ENCODE results near the gene ADGRA1. TPM values are rescaled to one million over a fixed set of nuclear protein-coding genes. Genes with fewer than 3 reads are reported as not detected.

ADGRA1 gene
- total RNA-seq, 5 donors from 2014 or later (not counting 1 experiment from before 2014, with no cell fraction given), result not detected

GRCh38 chr10:133158756-133159610 lies 71.3 kb downstream of the ADGRA1 start:
- ChIA-PET CTCF (interaction anchor here in 1 of 2 donors (0.6 kb wide), 1 partner anchor 698 kb away, joined by 5 read pairs; no protein-coding TSS in a partner anchor), POLR2A (no interaction called here)
- no peak for ATAC-seq (replicated peaks in 1 of 4)
- H3K27ac Mint-ChIP-seq, result no peak overlapping the region
- peaks cover 0 to 4% (median 0%) of the 10 kb centered on the region in 3 donors for H3K4me1 Mint-ChIP-seq
- Histone ChIP-seq H3K27ac (ENCODE audit: low read length) (no peak overlapping the region), H3K27me3 (replicated peaks in 1 of 2; ENCODE audit: control insufficient read depth in 2 of 2, extremely low read depth in 1 of 2, insufficient read depth in 2 of 2, low read length in 1 of 2) (peaks cover 5 to 57% of the 10 kb centered on the region in 2 experiments), H3K36me3 (ENCODE audit: control insufficient read depth in 2 of 2, extremely low read depth in 1 of 2, insufficient read depth in 1 of 2, low read length in 1 of 2) (no peaks in the 10 kb centered on the region), H3K4me1 (ENCODE audit: control insufficient read depth in 1 of 2, extremely low read depth in 1 of 2, insufficient read depth in 2 of 2, low read length in 2 of 2) (peaks cover 0 to 12% of the 10 kb centered on the region in 2 experiments), H3K4me3 (ENCODE audit: control insufficient read depth in 1 of 2, extremely low read depth in 1 of 2, low read length in 1 of 2) (no peak overlapping the region), H3K9me3 (no peaks in the 10 kb centered on the region)
- peak overlapping the region in 2 of 3 donors; percentile 41 to 47 for H3K4me3 Mint-ChIP-seq
- 75% methylated on average over 17 of the region's 23 CpGs for WGBS (ENCODE audit: insufficient coverage)
- H3K27me3 Mint-ChIP-seq, result peaks cover 9 to 33% of the 10 kb centered on the region in 2 donors
- no peaks in the 10 kb centered on the region for H3K9me3 Mint-ChIP-seq
- H3K36me3 Mint-ChIP-seq, result no peaks in the 10 kb centered on the region
- DNase-seq, result no peak

- POLR2A ChIA-PET, result no interaction called here
- Histone ChIP-seq H3K4me1 (ENCODE audit: control insufficient read depth in 1 of 2, extremely low read depth in 1 of 2, insufficient read depth in 2 of 2, low read length in 2 of 2) (peaks cover 0 to 12% of the 10 kb centered on the region in 2 experiments), H3K4me3 (ENCODE audit: control insufficient read depth in 1 of 2, extremely low read depth in 1 of 2, low read length in 1 of 2) (no peak overlapping the region), H3K9me3 (no peaks in the 10 kb centered on the region), H3K27ac (ENCODE audit: low read length) (no peak overlapping the region), H3K27me3 (replicated peaks in 1 of 2; ENCODE audit: control insufficient read depth in 2 of 2, extremely low read depth in 1 of 2, insufficient read depth in 2 of 2, low read length in 1 of 2) (peaks cover 5 to 63% of the 10 kb centered on the region in 2 experiments), H3K36me3 (ENCODE audit: control insufficient read depth in 2 of 2, extremely low read depth in 1 of 2, insufficient read depth in 1 of 2, low read length in 1 of 2) (no peaks in the 10 kb centered on the region)
- H3K9me3 Mint-ChIP-seq, result no peaks in the 10 kb centered on the region
- ATAC-seq (replicated peaks in 1 of 4) (no peak), DNase-seq (no peak)
- H3K36me3 Mint-ChIP-seq, result no peaks in the 10 kb centered on the region
- H3K4me3 Mint-ChIP-seq, result peak overlapping the region in 2 of 3 donors; percentile 41 to 47
- H3K27me3 Mint-ChIP-seq, result peaks cover 9 to 35% of the 10 kb centered on the region in 2 donors
- peaks cover 0 to 4% (median 0%) of the 10 kb centered on the region in 3 donors for H3K4me1 Mint-ChIP-seq
- no peak overlapping the region for H3K27ac Mint-ChIP-seq
- CTCF ChIA-PET, result interaction anchor here in 1 of 2 donors (0.6 kb wide), 1 partner anchor 699 kb away, joined by 5 read pairs; no protein-coding TSS in a partner anchor
- 20% methylated on average over 2 of the region's 18 CpGs for WGBS (ENCODE audit: insufficient coverage)
Measured at GRCh38 chr10:133159611-133159949, 71.9 kb downstream of the ADGRA1 start.

DNA sequence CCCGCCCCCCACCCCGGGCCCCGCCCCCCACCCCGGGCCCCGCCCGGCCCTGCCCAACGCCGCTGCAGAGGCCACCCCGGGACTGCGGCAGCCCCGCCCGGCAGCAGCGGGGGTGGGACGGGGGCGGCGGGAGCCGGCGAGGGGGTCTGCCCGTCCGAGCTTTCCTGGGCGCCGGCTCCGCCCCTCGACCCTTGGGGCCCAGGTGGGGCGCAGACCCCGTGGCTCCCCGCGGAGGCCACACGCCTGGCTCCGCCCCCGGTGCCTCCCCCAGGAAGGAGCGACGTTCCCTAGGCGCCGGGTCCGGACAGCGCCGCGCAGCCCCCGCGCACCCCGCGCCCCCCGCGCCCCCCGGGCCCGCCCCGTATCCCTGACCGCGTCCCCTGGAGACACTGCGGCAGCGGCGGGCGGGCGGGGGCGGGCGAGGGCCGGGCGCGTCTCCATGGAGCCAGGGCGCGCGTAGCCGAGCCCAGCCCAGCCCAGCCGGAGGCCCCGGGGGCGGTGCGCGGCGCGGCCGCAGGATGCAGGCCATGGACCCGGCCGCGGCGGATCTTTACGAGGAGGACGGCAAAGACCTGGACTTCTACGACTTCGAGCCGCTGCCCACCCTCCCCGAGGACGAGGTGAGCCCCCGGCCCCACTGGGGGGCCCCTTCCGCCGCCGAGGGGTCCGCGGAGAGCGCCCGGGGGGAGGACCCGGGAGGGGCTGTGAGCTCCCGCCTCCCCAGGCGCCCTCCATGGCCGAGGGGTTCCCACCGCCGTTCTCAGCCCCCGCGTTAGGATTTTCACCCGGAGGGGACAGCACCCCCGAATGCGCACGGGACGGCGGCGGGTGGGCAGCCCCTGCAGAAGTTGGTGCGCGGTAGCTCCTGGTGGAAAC lies 72.5 kb downstream of the ADGRA1 start, which contains the start of gene KNDC1:
TSS of gene KNDC1 (plus strand) at position 270 of the 876 bp plus-strand sequence. CDS start at position 519, 249 bp downstream.
- ATAC-seq (replicated peaks in 1 of 4) (peak in 3 of 4 experiments; percentile 25 to 64 (median 60)), DNase-seq (peak in 8 of 35 experiments; percentile 3 to 17 (median 10))
- H3K27me3 ChIP-seq (replicated peaks in 1 of 2; ENCODE audit: control insufficient read depth in 2 of 2, extremely low read depth in 1 of 2, insufficient read depth in 2 of 2, low read length in 1 of 2), result peaks cover 5 to 65% of the 10 kb centered on the region in 2 experiments
- no peak within 1 kb of the TSS for H3K27ac Mint-ChIP-seq
- H3K27ac ChIP-seq (ENCODE audit: low read length), result no peak within 1 kb of the TSS
- peaks cover 0 to 12% of the 10 kb centered on the region in 2 experiments for H3K4me1 ChIP-seq (ENCODE audit: control insufficient read depth in 1 of 2, extremely low read depth in 1 of 2, insufficient read depth in 2 of 2, low read length in 2 of 2)
- H3K4me1 Mint-ChIP-seq, result peaks cover 0 to 4% (median 0%) of the 10 kb centered on the region in 3 donors
- WGBS (ENCODE audit: insufficient coverage), result 2% methylated on average over 95 of the region's 108 CpGs
- no peaks in the 10 kb centered on the region for H3K9me3 ChIP-seq
- no peak within 1 kb of the TSS for H3K4me3 ChIP-seq (ENCODE audit: control insufficient read depth in 1 of 2, extremely low read depth in 1 of 2, low read length in 1 of 2)
- no peaks in the 10 kb centered on the region for H3K36me3 Mint-ChIP-seq
- H3K36me3 ChIP-seq (ENCODE audit: control insufficient read depth in 2 of 2, extremely low read depth in 1 of 2, insufficient read depth in 1 of 2, low read length in 1 of 2), result no peaks in the 10 kb centered on the region
- H3K9me3 Mint-ChIP-seq, result no peaks in the 10 kb centered on the region
- ChIA-PET CTCF (interaction anchor here in 1 of 2 donors (0.6 kb wide), 1 partner anchor 700 kb away, joined by 5 read pairs; no protein-coding TSS in a partner anchor), POLR2A (no interaction called here)
- H3K27me3 Mint-ChIP-seq, result peaks cover 9 to 35% of the 10 kb centered on the region in 2 donors
- peak within 1 kb of the TSS; percentile 28 to 48 (median 47) for H3K4me3 Mint-ChIP-seq

DNA sequence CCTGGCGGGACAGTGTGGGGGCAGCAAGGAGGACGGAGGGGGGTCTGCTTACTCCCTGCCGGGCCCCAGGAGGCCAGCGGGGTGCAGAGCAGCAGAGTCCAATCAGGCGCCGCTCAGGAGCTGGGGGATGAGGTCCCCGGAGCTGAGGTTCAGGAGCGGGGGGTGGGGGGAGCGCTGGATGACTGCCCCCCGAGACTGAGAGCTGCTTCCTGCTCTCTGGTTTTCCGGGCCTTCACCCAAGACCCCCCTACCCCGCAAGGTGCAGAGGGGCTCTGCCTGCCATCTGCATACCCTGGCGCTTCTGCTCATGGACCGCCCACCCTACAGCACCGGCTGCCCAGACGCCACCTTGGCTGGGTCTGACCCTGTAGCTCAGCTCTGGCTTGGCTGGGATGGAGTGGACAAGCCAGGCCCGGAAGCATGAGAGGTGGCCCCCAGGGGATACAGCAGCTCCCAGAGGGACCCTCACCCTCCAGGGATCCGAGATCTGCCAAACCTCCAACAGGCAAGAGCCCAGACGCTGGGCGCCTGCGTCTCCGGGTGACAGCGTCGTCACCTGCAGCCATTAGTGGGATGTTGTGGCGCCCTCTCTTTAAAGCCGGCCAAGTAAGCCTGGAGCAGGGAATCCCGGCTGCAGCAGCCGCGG lies 73.2 kb downstream of the ADGRA1 start:
- POLR2A ChIA-PET, result no interaction called here
- Mint-ChIP-seq H3K4me3 (peak overlapping the region; percentile 28 to 48 (median 39)), H3K9me3 (no peaks in the 10 kb centered on the region), H3K27me3 (peaks cover 9 to 35% of the 10 kb centered on the region in 2 donors), H3K36me3 (no peaks in the 10 kb centered on the region), H3K4me1 (peaks cover 0 to 4% (median 0%) of the 10 kb centered on the region in 3 donors), H3K27ac (no peak overlapping the region)
- ATAC-seq (replicated peaks in 1 of 4), result no peak
- peaks cover 5 to 63% of the 10 kb centered on the region in 2 experiments for H3K27me3 ChIP-seq (replicated peaks in 1 of 2; ENCODE audit: control insufficient read depth in 2 of 2, extremely low read depth in 1 of 2, insufficient read depth in 2 of 2, low read length in 1 of 2)
- CTCF ChIA-PET, result no interaction called here
- peaks cover 0 to 12% of the 10 kb centered on the region in 2 experiments for H3K4me1 ChIP-seq (ENCODE audit: control insufficient read depth in 1 of 2, extremely low read depth in 1 of 2, insufficient read depth in 2 of 2, low read length in 2 of 2)
- 5% methylated on average over 17 of the region's 29 CpGs for WGBS (ENCODE audit: insufficient coverage)
- H3K9me3 ChIP-seq, result no peaks in the 10 kb centered on the region
- no peak overlapping the region for H3K27ac ChIP-seq (ENCODE audit: low read length)
- H3K4me3 ChIP-seq (ENCODE audit: control insufficient read depth in 1 of 2, extremely low read depth in 1 of 2, low read length in 1 of 2), result no peak overlapping the region
- no peaks in the 10 kb centered on the region for H3K36me3 ChIP-seq (ENCODE audit: control insufficient read depth in 2 of 2, extremely low read depth in 1 of 2, insufficient read depth in 1 of 2, low read length in 1 of 2)
- DNase-seq, result no peak

DNA sequence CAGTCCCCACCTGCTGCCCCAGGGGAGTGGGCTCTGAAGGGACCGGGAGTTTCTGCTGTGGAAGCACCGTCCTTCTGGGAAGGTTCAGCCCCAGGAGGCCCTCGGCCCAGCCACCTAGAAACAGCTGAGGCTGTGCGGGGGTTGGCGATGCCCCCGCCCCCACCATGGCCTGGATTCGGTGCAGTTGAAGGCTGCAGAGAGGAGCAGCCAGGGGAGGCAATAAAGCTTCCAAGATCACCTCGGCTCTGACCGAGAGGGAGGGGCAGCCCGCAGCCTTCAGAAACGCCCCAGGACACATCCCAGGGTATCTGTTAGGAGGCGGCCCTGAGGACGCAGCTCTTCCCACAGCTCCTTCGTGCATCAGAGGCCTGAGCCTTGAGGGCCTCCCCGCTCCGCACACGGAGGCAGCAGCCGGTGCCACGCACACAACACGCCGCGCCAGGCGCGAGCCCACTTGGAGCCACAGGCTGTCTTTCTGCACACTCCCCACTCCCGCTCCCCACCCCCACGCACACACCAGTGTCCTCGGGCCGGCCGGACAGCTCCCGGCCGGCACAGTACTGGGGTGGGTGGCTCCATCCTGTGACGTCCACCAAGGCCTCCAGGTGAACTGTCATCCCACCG lies 73.9 kb downstream of the ADGRA1 start:
- no peak for DNase-seq
- no peaks in the 10 kb centered on the region for H3K36me3 ChIP-seq (ENCODE audit: control insufficient read depth in 2 of 2, extremely low read depth in 1 of 2, insufficient read depth in 1 of 2, low read length in 1 of 2)
- 54% methylated on average over 29 of the region's 33 CpGs for WGBS (ENCODE audit: insufficient coverage)
- Mint-ChIP-seq H3K4me1 (peaks cover 0 to 4% (median 0%) of the 10 kb centered on the region in 3 donors), H3K27ac (no peak overlapping the region), H3K4me3 (peak overlapping the region in 1 of 3 donors; percentile 48), H3K36me3 (no peaks in the 10 kb centered on the region), H3K9me3 (no peaks in the 10 kb centered on the region), H3K27me3 (peaks cover 12 to 35% of the 10 kb centered on the region in 2 donors)
- no peak for ATAC-seq (replicated peaks in 1 of 4)
- peaks cover 0 to 12% of the 10 kb centered on the region in 2 experiments for H3K4me1 ChIP-seq (ENCODE audit: control insufficient read depth in 1 of 2, extremely low read depth in 1 of 2, insufficient read depth in 2 of 2, low read length in 2 of 2)
- ChIA-PET POLR2A (no interaction called here), CTCF (no interaction called here)
- no peak overlapping the region for H3K27ac ChIP-seq (ENCODE audit: low read length)
- H3K27me3 ChIP-seq (replicated peaks in 1 of 2; ENCODE audit: control insufficient read depth in 2 of 2, extremely low read depth in 1 of 2, insufficient read depth in 2 of 2, low read length in 1 of 2), result peaks cover 5 to 63% of the 10 kb centered on the region in 2 experiments
- no peaks in the 10 kb centered on the region for H3K9me3 ChIP-seq
- H3K4me3 ChIP-seq (ENCODE audit: control insufficient read depth in 1 of 2, extremely low read depth in 1 of 2, low read length in 1 of 2), result no peak overlapping the region
